Gastroesophageal sphincter (tissue), 3 donors: ENCODE data around the gene PFKM.
A peak's percentile ranks its signal among the peaks of the same experiment; 100 is the strongest.

ENCODE experiments used
- CTCF ChIP-seq, 4 experiments: fragments of 200-600 bp in 2 of 4; fragments of 450-650 bp in 2 of 4; sonication (generic) in 1 of 4; IDR thresholded peaks; one replicate each; pipeline ENCODE4 v1.5.1; 2017 to 2019; ENCODE audit warnings: antibody characterized with exemption in 4 of 4, mild to moderate bottlenecking in 2 of 4, moderate library complexity in 2 of 4
- POLR2AphosphoS5 ChIP-seq: sonication (generic); formaldehyde crosslinking; IDR thresholded peaks from one replicate; pipeline ENCODE4 v1.6.1; 2017; ENCODE audit warnings: antibody characterized with exemption

- TF ChIP-seq CTCF (IDR thresholded peaks at IDR 0.05) (peak; percentile 76 to 89 (median 84)), POLR2AphosphoS5 (no peak)
Measured at GRCh38 chr12:48165089-48165981, 46.2 kb downstream of the PFKM start.
